ENCODE measurements around the gene CFAP74. TPM values are rescaled to one million over a fixed set of nuclear protein-coding genes. Genes with fewer than 3 reads are reported as not detected.

Gene CFAP74
- total and polyA plus RNA-seq, 9 of the 15 experiments (the other 6 are each of a cell fraction or from before 2014, with no cell fraction given) = 0.03 to 0.15 (median 0.05) TPM; not detected in 6

- no peak for TF ChIP-seq RBFOX2 (IDR thresholded peaks at IDR 0.05; ENCODE audit: low read depth, low read length)
- TF ChIP-seq MTF1 (CRISPR knock-in tag; IDR thresholded peaks at IDR 0.05; ENCODE audit: borderline replicate concordance) = no peak
- 0 out of 2 replicates have a peak, but pooled peaks have one; percentile 28 for TF ChIP-seq ERF (CRISPR knock-in tag; IDR thresholded peaks at IDR 0.05)
- TF ChIP-seq ZNF561 (CRISPR knock-in tag; conservative IDR thresholded peaks at IDR 0.05) = no peak
- no peak for TF ChIP-seq ZNF184 (CRISPR knock-in tag; IDR thresholded peaks at IDR 0.05)
- TF ChIP-seq LARP7 (IDR thresholded peaks at IDR 0.05) = peak; percentile 35; the same call in 1 of the 2 replicates
- 0 out of 2 replicates have a peak, but pooled peaks have one; percentile 33 for TF ChIP-seq HDGF (IDR thresholded peaks at IDR 0.05)
- TF ChIP-seq KLF16 (IDR thresholded peaks at IDR 0.05) = no peak
- no peak for TF ChIP-seq ZNF655 (CRISPR knock-in tag; IDR thresholded peaks at IDR 0.05)
- peak; percentile 4; the same call in 1 of the 2 replicates for TF ChIP-seq MAX (CRISPR knock-in tag; IDR thresholded peaks at IDR 0.05)
- peak in 1 of 2 experiments; percentile 64; a peak in 1 of 4 replicates for TF ChIP-seq FOXA3 (CRISPR knock-in tag; conservative IDR thresholded peaks at IDR 0.05 in 1 of 2, IDR thresholded peaks at IDR 0.05 in 1 of 2)
- TF ChIP-seq ZBTB26 (CRISPR knock-in tag; IDR thresholded peaks at IDR 0.05) = peak; percentile 74; the same call in 1 of the 2 replicates
- 0 out of 2 replicates have a peak, but pooled peaks have one; percentile 44 for TF ChIP-seq ZNF277 (CRISPR knock-in tag; IDR thresholded peaks at IDR 0.05; ENCODE audit: borderline replicate concordance)
- TF ChIP-seq USF1 (CRISPR knock-in tag; IDR thresholded peaks at IDR 0.05) = 0 out of 2 replicates have a peak, but pooled peaks have one; percentile 14
- no peak for TF ChIP-seq ASH1L (IDR thresholded peaks at IDR 0.05; ENCODE audit: borderline replicate concordance, low read depth, partially characterized antibody)
- TF ChIP-seq ARHGAP35 (IDR thresholded peaks at IDR 0.05; ENCODE audit: partially characterized antibody) = peak; percentile 66
- no peak for TF ChIP-seq ZNF444 (CRISPR knock-in tag; IDR thresholded peaks at IDR 0.05)
- TF ChIP-seq NR1H2 (CRISPR knock-in tag; IDR thresholded peaks at IDR 0.05) = no peak
- TF ChIP-seq SREBF2 (CRISPR knock-in tag; IDR thresholded peaks at IDR 0.05) = no peak
- no peak for TF ChIP-seq THAP12 (CRISPR knock-in tag; IDR thresholded peaks at IDR 0.05)
- TF ChIP-seq ZNF584 (CRISPR knock-in tag; IDR thresholded peaks at IDR 0.05; ENCODE audit: low read depth) = no peak
These were observed 111.4 kb downstream of the CFAP74 start (continued) for GRCh38 chr1:1892079-1892762.
